Mesenteric fat pad (tissue), 1 donor: Measurements from ENCODE around the gene UBAP2. TPM values are rescaled to one million over a fixed set of nuclear protein-coding genes. Genes with fewer than 3 reads are reported as not detected.
"Not testable (repeated sequence)": the region's sequence is repeated elsewhere in the genome, so short reads cannot be mapped to it uniquely, and the experiment has no call there.

Source experiments
- DNase-seq: peaks from one replicate; pipeline ENCODE4 v3.0.0-alpha.2; 2020; ENCODE audit warnings: low spot score
- total RNA-seq: library from RNA; stranded (reverse); fragmentation: NEBNext Ultra II Directional; extraction: Animal tissue kit (Norgen Biotek cat#: 25700); gene quantifications from one replicate; pipeline ENCODE4 v1.2.1, GENCODE V29; 2021
- donor health status: DM: yes; HTN: yes; CAD: no.

UBAP2 gene
- total RNA-seq, 1 donor from 2014 or later, result 27.0 TPM

DNA sequence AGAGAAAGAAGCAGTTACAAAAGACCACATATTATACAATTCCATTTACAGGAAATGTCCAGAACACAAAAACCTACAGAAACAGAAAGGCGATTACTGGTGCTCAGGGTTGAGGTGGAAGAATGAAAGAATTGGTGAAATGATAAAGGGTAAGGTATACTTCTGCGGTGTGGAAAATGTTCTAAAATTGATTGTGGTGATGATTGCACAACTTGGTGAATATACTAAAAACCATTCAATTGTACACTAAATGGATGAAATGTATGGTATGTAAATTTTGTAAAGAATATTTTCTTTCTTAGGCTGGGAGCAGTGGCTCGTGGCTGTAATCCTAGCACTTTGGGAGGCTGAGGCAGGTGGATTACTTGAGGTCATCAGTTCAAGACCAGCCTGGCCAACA lies 72.3 kb downstream of the UBAP2 start:
- DNase-seq, result no peak

DNA sequence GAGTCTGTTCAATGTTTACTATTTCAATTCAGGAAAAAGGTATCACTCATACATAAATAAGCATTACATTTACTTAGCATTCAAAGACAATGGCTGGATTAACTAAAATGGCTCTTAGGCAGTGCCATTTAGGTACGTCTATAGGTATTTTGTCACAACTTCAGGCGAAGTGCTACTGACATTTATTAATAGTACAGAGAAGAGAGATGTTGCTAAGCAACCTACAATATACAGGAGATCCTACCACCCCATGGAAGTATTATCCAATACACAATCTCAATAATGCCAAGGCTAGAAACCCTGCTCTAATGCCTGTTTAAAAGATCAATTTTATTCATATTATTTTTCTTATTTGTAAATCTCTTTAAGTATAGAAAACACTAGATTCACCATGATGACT lies 76.0 kb downstream of the UBAP2 start:
- DNase-seq, result no peak

DNA sequence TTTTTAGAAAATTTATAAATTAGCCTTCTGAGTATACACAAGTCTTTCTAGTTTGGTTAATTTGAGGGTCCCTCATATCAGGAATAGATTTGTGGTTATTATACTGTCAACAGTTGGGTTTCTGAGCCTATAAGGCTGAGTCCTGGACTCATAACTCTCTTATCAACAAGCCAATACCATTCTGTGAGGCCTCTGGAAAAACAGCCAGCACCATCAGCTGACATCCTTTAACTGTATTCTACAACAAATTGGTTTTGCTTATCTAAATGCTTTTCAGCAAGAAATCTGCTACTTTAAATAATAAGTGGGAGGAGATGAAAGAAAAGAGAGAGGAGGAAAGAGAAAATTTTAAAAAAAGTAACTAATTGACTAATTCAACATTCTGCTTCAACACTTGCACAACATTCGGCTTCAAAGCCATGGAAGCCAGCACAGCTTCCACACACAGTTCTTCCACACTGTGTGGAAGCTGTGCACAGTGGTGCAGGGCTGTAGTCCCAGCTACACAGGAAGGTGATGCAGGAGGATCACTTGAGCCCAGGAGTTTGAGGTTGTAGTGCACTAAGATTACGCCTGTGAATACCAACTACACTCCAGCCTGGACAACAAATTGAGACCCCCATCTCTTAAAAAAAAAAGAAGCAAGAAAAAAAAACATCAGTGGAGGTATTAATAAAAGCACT lies 84.5 kb downstream of the UBAP2 start:
- no peak for DNase-seq

DNA sequence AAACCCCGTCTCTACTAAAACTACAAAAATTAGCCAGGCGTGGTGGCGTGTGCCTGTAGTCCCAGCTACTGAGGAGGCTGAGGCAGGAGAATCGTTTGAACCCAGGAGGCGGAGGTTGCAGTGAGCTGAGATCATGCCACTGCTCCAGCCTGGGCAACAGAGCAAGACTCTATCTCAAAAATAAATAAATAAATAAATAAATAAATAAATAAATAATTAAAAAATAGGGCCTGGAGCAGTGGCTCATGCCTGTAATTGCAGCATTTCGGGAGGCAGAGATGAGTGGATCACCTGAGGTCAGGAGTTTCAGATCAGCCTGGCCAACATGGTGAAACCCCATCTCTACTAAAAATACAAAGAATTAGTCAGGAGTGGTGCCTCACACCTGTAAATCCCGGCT lies 86.2 kb downstream of the UBAP2 start:
- DNase-seq, result not testable (repeated sequence)

DNA sequence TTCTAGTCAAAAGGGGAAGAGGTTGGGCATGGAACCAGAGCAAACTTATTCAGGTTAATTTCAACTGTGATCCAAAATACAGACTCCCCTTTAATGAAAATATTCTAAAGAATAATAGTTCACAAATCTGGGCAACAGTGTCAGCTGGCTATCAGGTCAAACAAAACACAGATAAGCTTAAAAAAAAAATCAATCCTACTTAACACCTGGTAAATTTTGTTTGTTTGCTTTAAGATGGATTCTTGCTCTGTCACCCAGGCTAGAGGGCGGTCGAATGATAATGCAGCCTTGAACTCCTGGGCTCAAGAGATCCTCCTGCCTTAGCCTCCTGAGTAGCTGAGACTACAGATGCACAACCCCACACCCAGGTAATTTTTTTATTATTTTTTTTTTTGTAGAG lies 89.0 kb downstream of the UBAP2 start:
- DNase-seq, result no peak

DNA sequence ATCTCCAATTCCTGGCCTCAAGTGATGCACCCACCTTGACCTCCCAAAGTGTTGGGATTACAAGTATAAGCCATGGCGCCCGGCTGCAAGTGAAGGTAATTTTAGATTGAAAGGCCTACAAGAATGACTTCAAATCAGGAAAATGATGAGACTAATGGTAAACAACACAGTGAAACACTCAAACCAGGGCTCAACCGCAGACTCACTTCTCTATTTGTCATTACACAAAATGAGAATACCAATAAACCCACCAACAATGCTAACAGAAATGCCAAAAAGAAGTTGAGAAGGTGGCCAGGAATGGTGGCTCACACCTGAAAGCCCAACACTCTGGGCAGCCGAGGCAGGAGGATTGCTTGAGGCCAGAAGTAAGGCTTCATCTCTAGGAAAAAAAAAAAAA lies 92.1 kb downstream of the UBAP2 start:
- DNase-seq, result no peak

DNA sequence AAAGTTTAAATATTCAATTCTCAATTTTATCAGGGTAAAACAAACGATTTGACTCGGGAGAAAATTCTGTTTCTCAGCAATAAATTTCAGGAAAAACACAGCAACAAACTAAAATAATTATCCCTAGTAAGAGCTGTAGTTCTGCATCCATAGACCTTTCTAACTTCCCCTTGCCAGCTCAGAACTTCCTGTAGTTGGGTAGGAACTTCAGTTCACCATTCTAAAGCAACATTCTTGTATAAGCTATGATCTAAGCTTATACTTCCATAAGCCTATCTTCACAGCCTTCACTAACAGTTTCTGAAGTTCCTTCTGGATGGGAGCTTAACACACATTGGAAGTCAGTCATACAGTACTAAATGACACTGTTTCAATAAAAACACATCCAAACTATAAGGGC lies 96.6 kb downstream of the UBAP2 start:
- no peak for DNase-seq

DNA sequence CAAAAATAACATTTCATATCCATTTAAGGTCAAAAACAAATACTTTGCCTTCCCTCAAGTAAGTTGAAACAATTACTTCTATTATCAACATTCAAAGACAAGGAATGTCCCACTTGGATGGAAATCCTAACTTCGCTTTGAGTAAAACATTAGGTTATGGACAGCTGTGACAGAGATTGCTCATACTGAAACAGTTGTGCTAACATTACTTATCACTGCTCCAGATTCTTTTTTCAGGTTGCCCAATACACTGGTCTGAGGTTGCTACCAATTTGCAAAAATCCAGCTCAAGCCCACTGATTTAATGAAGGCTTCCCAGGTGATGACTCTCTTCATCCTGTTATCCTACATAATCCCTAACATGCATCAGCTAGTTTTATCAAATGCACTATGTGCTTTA lies 98.3 kb downstream of the UBAP2 start:
- DNase-seq, result no peak

DNA sequence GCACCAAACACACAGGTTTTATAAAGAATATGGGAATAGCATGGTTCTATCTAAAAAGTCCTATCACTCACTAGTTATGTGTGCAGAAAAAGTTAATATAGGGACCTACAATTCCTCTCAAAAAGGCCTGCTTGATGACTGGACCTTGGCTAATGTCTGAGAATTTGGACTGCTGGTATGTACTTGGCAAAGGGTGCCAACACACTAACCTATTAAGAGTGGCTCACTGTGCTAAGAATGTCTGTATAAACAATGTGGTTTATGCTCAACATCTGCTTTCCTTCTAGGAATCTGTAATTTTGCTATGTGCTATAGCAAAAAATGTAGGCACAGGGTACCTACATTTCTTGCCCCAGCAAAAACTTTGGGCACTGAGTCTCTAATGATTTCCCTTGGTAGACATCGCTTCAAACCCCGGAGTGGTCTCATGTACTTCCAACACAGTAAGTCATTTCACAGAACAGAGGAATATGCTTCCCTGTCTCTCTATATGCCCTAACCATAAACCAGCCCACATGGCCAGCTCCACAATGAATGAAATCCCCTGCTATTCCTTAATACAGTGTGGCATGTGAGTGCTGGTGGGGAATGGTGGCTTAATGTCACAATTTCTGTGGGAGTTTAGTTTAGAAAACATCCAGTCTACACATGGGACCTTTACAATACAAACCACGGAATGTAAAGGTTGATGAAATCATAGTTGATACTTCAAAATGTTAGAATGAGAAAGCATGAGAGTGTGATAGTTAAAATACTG lies 101.7 kb downstream of the UBAP2 start:
- no peak for DNase-seq

DNA sequence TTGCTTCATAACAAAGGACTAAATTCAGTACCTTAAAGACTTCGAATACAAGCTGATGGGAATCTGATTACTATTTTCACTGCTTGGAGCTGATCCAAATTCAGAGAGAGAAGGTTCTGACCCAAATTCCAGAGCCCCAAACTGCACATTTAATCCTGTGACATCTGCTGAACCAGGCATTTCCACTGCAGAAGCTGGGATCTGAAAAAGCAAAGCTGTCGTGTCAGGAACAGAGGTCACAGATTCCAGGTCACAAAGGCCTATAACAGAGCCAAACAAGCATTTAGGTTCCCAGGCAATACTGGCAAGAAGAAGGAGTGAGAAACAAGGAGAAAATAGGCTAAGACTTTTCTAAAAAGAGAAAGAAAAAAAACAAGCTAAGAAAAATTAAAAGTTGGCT lies 105.3 kb downstream of the UBAP2 start:
- DNase-seq, result no peak

DNA sequence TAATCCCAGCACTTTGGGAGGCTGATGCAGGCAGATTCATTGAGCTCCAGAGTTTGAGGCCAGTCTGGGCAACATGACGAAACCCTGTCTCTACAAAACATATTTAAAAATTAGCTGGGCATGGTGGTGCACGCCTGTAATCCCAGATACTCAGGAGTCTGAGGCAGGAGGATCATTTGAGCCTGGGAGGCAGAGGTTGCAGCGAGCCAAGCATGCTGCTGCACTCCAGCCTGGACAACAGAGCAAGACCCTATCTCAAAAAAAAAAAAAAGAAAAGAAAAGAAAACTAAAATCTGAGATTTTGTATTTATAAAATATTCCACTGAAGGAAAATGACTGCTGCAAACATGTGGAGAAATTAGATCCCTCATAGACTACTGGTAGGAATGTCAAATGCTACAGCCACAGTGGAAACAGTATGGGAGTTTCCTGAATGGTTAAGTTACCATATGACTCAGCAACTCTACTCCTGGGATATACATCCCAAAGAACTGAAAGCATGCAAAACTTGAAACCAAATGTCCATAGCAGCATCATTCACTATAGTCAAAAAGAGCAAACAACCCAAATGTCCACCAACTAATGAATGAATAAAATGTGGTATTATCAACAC lies 106.1 kb downstream of the UBAP2 start:
- no peak for DNase-seq

DNA sequence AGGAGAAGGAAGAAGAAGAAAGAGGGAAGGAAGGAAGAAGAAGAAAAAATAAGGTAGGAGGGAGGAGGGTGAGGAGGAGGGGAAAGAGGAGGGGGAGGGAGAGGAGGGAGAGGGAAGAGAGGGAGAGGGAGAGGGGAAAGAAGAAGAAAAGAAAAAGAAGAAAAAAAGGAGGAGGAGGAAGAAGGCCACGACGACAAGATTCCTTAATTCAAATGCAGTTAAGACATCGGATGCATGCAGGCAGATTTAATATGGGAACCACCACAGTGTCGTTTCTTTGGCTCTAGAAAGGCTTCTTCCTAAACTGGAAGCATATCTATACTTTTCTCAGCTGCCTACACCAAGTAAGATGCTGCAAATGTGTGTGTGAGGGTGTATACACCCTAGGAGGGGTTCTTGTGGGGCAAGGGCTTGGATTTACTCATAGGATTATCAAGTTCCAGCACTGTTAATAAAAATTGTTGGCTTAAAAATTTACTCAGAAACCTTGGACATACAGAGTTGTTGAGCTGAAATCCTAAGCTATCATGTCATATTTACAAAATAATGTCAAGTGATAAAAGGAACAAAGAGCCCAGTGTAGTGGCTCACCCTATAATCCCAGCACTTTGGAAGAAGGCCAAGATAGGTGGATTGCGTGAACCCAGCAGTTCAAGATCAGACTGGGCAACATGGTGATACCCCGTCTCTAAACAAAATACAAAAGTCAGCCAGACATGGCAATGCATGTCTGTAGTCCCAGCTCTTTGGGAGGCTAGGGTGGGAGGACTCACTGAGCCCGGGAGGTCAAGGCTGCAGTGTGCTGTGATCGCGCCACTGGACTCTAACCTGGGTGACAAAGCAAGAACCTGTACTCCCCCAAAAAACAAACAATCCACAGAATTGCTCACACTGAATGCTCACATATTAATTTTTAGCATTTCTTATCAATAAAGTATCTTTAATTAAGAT lies 108.5 kb downstream of the UBAP2 start:
- no peak for DNase-seq

DNA sequence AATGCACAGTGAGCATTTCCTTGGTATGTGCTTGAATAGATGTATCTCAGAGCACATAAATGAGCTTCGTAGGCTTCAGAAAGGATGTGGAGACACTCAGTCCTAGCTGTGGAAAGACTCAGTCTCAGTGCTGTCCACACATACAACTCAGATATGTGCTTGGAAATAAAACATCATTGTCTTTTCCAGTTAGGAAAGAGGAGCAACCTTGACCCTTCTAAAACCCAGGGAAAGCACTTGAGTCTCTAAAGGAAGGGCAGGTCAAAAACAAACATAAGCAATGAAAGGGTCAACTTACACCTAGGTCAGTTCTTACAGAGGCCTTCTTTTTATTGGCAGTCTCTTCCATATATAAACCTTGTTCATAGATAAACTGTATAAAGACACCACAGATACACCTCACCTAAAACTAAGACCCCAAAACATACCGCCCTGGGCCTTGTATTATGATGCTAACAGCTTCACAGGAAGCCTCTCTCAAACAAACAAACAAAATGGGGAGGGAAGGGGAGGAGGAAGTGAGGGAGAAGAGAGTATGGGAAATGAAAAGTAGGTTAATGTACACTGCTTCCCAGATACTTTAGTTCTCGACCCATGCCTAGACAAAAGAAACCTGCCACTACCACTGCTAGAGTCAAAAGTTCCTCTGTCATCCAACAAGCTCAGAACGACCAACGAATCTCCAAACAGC lies 114.4 kb downstream of the UBAP2 start:
- no peak for DNase-seq

DNA sequence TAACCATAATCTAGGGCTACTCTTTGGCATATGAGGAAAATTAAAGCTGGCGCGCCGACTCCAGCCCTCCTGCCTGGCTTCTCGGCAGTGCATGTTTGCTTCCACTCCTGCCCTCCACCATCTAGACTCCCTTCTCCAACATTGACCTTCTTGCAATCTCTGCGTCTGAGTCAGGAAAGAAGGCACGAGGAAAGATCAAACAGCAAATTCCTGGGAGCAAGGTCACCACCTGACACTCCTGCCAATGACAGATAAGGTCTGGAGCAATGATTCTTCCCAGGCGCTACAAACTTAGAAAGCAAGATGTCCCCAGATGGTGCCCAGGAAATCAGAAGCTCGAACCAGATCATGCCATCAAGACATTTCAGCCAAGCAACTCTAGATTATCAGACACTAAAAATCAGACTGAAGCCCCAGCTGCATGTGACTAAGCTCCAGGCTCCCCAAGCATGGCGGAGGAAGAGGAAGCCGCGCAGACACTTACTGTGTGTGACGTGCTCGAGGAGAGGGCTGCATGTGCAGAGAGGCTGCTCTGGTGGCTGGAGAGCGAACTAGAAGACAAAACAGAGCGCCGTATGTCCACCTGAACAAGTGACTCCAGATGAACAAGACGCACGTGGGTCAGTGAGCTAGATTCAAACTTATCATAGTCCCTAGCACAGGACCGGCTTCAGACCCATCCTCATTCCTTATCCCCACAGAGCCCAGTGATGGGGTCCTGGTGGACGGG lies 116.4 kb downstream of the UBAP2 start:
- DNase-seq, result peak; percentile 77

DNA sequence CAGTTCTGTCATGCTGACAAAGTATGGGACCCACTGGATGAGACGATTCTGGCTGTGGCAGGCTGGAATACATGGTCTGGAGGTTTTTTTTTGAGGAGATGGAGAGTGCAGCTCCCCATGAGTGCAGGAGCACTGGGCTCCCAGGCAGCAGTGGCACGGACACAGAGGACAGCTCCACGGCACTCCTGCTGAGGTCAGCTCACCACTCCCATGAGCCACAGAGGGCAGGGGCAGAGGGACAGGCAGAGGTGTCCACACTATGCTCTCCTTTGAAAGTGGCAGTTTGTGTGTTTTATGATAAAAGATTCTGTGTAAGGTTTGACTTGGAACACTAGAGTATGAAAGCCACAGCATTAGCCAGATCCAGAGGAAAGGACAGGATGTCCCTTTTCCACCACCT lies 117.4 kb downstream of the UBAP2 start:
- DNase-seq, result no peak

DNA sequence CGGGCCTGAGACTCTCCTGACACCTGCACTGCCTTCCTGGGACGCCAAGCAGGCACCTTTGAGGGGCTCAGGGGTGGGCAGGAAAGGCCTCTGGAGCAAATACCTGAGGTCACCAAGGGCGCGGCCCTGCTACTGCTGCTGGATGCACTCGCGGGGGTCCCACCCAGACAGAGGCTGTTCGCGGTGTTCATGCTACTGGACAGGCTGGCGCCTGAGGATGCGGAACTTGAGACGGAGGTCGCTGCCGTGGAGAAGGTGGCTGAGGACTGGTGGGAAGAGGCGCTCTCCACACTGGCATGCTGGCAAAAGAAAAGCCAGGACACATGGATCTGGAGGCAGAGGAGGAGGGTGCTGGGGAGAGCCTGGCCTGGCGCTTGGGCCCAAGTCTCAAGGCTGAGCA lies 121.0 kb downstream of the UBAP2 start:
- DNase-seq, result peak; percentile 68

DNA sequence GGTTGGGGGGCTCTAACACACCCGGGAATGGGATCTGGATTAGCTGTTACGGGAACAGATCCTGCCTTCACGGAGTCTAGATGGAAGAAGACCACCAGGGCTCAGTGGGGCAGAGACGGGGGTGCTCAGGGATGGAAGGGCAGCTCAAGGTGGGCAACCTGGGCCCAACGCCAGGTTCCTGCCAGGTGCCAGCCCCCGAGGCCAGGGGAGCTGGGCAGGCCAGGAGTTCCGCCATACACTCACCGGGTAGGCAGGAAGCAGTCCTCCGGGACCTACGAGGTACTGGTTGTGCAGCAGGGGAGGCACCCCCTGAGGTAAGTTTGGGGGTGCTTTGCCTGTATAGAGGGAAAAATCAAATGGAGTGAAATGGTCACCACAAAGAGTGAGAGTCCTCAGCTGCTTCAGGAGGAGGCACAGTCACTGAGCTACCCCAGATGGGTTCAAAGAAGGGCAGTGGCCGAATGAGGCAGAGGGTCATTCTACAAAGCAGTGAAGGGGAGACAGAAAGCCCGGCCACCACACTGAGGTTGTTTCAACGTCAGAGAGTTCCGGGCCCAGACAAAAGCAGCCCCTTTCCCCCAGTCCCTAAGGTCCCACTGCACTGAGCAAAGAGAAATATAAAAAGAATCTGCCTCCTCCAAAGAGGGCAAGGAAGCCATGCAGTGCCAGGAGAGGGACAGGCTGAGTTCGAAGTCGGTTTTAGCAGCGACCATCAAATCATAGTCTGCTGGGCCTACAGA lies 121.8 kb downstream of the UBAP2 start:
- peak; percentile 82 for DNase-seq

DNA sequence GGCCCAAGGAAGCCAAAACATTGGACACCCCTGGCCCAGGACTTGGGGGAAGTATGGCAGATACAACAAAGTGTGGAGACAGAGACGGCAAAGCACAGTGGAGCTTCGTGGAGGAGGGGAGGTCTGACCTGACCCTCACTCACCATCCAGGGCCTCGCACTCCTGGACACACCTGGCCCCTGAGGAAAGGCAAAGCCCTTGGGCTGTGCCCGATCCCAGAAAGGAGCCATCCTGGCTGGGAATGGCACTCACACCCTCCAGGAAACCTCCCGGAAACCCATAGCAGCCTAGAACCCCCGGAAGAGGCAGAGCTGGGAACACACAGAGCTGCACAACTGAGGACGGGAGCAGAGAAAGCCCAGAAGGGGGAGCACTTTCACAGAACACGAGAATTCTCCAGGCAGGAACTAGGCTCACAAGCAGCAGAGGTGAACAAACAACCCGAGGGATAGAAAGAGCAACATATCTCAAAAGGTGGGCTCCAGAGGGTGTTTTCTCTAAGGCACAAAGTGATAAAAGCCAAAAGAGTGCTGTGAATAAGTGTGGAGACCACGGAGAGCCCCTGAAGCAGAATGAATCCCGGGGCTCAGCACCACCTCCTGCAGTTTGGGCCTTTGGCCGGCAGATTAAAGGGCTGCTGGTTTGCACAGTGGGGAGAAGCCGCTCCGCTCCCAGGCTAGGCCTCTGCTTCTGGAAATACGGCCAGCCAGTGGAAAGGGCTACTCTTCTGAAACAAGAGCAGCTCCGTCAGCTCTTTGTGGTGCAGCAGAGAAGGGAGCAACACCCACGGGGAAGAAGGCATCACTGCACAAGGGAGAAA lies 123.5 kb downstream of the UBAP2 start:
- DNase-seq, result peak; percentile 82
